Measurements from ENCODE around the gene NOP9. TPM values are rescaled to one million over a fixed set of nuclear protein-coding genes. Genes with fewer than 3 reads are reported as not detected.

The NOP9 gene
- total and polyA plus RNA-seq, 9 of the 15 experiments (the other 6 are each of a cell fraction or from before 2014, with no cell fraction given): 1.0 to 27.9 (median 15.1) TPM

- TF ChIP-seq CREB3L1 (IDR thresholded peaks at IDR 0.05; ENCODE audit: borderline replicate concordance, low read depth): no peak
- TF ChIP-seq ATF1 (CRISPR knock-in tag; IDR thresholded peaks at IDR 0.05): peak; percentile 97
- TF ChIP-seq ATF1 (tag; IDR thresholded peaks at IDR 0.05): peak; percentile 99
- TF ChIP-seq FOSL1 (tag; conservative IDR thresholded peaks at IDR 0.05): no peak
- TF ChIP-seq NRF1 (conservative IDR thresholded peaks at IDR 0.05 in 1 of 2, IDR thresholded peaks at IDR 0.05 in 1 of 2): peak; percentile 63 to 70
- peak; percentile 17; the same call in 1 of the 2 replicates for TF ChIP-seq RB1 (IDR thresholded peaks at IDR 0.05; ENCODE audit: low read depth)
- peak; percentile 85 for TF ChIP-seq POLR2G (IDR thresholded peaks at IDR 0.05; ENCODE audit: low read depth, low read length)
- TF ChIP-seq KDM4B (IDR thresholded peaks at IDR 0.05; ENCODE audit: borderline replicate concordance in 2 of 2, low read depth in 1 of 2): no peak
- no peak for TF ChIP-seq ARID2 (IDR thresholded peaks at IDR 0.05)
- TF ChIP-seq, protein P1, sequence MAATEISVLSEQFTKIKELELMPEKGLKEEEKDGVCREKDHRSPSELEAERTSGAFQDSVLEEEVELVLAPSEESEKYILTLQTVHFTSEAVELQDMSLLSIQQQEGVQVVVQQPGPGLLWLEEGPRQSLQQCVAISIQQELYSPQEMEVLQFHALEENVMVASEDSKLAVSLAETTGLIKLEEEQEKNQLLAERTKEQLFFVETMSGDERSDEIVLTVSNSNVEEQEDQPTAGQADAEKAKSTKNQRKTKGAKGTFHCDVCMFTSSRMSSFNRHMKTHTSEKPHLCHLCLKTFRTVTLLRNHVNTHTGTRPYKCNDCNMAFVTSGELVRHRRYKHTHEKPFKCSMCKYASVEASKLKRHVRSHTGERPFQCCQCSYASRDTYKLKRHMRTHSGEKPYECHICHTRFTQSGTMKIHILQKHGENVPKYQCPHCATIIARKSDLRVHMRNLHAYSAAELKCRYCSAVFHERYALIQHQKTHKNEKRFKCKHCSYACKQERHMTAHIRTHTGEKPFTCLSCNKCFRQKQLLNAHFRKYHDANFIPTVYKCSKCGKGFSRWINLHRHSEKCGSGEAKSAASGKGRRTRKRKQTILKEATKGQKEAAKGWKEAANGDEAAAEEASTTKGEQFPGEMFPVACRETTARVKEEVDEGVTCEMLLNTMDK (IDR thresholded peaks at IDR 0.05; ENCODE audit: borderline replicate concordance, insufficient read depth, low read depth, low read length, poor library complexity, severe bottlenecking): no peak
- peak; percentile 24 for TF ChIP-seq FIP1L1 (IDR thresholded peaks at IDR 0.05; ENCODE audit: low read depth, low read length, poor library complexity, severe bottlenecking)
- peak; percentile 37 for TF ChIP-seq KDM5B (IDR thresholded peaks at IDR 0.05; ENCODE audit: insufficient replicate concordance, low read depth, low read length)
- TF ChIP-seq, protein P2, sequence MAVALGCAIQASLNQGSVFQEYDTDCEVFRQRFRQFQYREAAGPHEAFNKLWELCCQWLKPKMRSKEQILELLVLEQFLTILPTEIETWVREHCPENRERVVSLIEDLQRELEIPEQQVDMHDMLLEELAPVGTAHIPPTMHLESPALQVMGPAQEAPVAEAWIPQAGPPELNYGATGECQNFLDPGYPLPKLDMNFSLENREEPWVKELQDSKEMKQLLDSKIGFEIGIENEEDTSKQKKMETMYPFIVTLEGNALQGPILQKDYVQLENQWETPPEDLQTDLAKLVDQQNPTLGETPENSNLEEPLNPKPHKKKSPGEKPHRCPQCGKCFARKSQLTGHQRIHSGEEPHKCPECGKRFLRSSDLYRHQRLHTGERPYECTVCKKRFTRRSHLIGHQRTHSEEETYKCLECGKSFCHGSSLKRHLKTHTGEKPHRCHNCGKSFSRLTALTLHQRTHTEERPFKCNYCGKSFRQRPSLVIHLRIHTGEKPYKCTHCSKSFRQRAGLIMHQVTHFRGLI (CRISPR knock-in tag; IDR thresholded peaks at IDR 0.05): no peak
- no peak for TF ChIP-seq ZZZ3 (IDR thresholded peaks at IDR 0.05)
- TF ChIP-seq TAF9B (IDR thresholded peaks at IDR 0.05; ENCODE audit: partially characterized antibody): peak; percentile 10
- TF ChIP-seq RFX5 (IDR thresholded peaks at IDR 0.05; ENCODE audit: low read depth, low read length): peak; percentile 41; the same call in 1 of the 2 replicates
- peak; percentile 43; the same call in 1 of the 2 replicates for TF ChIP-seq GABPB1 (CRISPR knock-in tag; IDR thresholded peaks at IDR 0.05)
- peak in 1 of 2 experiments; percentile 92; a peak in 2 of 4 replicates for TF ChIP-seq HDAC1 (IDR thresholded peaks at IDR 0.05)
- peak; percentile 76; the same call in 1 of the 2 replicates for TF ChIP-seq ETS1 (conservative IDR thresholded peaks at IDR 0.05; ENCODE audit: control insufficient read depth, low read depth, low read length)
- no peak for TF ChIP-seq POLR2H (tag; IDR thresholded peaks at IDR 0.05; ENCODE audit: low read depth)
- TF ChIP-seq ZNF830 (CRISPR knock-in tag; IDR thresholded peaks at IDR 0.05): no peak
Measured at GRCh38 chr14:24299255-24300191, at the start of gene NOP9, which contains the start of gene DHRS1 (continued).
